ENCODE data around the gene TBRG4.

TBRG4 gene

GRCh38 chr7:45073031-45073785 lies 38.3 kb downstream of the TBRG4 start:
- no peak for DNase-seq

DNA sequence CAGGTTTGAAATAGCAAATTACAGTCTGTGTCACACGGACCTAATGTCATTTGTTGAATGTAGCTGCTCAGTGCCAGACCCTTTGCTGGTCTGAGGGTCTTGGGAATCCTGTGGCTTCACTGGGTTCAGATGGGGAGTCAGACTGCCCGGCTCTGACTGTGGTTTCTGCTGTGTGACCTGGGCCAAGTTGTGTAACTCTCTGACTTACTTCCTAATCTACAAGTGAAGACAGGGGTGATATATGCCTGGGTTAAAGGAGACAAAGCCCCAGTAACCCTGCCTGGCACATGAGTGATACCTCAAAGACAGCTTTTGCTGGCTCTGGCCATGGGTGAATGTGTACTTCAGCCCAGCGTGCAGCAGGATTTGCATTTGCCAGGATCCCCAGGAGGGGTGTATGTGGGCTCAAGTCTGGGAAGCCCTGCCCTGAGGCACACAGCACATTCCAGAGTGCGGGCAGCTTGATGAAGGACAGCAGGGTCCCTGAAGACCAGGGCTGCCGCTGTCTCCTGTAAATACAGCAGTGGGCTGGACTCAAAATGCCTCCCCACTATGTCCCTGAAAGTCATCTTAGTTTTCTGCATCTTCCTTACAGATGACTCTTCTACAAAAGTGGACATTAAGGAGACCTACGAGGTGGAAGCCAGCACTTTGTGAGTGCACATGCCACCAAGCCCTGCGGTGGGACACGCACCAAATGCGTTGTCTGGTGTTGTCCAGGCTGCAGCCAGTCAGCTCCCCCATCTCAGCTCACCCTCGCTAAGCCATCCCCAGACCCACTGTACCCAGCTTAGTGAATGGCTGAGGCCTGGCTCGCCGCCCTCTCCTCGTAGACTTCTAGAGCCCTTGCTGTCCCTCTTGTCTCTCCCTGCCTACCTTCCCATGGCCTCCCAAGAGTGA lies 39.1 kb downstream of the TBRG4 start:
- DNase-seq: no peak

DNA sequence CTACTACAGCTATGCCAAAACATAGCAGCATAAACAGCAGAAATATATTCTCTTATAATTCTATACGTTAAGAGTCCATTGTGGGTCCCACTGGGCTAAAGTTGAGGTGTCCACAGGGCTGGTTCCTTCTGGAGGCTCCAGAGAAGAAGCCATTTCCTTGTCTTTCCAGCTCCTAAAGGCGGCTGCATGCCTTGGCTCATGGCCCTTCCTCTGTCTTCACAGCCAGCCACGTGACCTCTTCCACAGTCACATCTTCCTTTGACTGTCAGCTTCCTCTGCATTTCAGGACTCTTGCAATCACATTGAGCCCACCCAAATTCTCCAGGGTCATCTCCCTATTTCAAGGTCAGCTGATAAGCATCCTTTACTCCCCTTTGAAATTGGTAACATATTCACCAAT lies 40.0 kb downstream of the TBRG4 start:
- DNase-seq: no peak

- DNase-seq: no peak
Measured at GRCh38 chr7:45070254-45070642, 41.2 kb downstream of the TBRG4 start.

- DNase-seq: no peak
Measured at GRCh38 chr7:45069444-45070253, 41.8 kb downstream of the TBRG4 start.

- no peak for DNase-seq
Measured at GRCh38 chr7:45068236-45069023, 43.1 kb downstream of the TBRG4 start.

- no peak for DNase-seq
Measured at GRCh38 chr7:45067582-45067981, 43.9 kb downstream of the TBRG4 start.

DNA sequence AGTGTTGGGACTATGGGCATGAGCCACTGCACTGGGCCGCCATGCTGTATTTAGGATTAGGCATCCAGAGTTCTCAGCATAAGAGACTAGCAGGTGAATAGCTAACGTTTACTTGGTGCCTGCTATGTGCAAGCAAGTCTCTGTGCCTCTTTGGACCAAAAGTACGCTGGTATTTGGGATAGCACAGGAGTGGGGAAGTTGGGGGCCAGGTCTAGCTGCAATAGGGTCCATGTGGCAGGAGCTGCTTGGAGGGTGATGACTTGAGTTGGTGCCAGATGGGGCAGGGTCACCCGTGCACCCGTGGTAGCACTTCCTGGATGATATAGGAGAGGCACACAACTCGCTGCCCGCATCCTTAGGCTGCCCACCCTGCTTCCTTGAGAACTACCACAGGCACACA lies 45.1 kb downstream of the TBRG4 start:
- DNase-seq: no peak

GRCh38 chr7:45065031-45065995 lies 46.2 kb downstream of the TBRG4 start:
- no peak for DNase-seq

GRCh38 chr7:45064047-45064725 lies 47.3 kb downstream of the TBRG4 start:
- DNase-seq: no peak

- no peak for DNase-seq
Measured at GRCh38 chr7:45061806-45062425, 49.6 kb downstream of the TBRG4 start.

GRCh38 chr7:45061352-45061751 lies 50.1 kb downstream of the TBRG4 start:
- no peak for DNase-seq

DNA sequence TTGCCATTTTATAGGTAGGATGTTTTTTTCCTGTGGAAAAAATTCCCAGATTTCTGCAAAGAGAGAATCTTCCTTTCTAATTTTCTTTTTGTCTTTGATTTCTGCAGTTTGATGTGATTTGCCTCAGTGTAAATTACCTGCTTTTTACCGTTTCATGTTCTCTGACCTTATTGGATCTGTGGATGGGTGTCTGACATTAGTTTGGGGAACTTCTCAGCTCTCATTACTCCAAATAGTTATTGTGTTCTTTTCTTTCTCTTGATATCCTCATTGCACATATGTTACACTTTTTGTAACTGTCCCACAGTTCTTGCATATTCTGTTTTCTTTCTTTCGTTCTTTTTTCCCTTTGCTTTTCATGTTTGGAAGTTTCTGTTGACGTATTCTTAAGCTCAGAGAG lies 51.2 kb downstream of the TBRG4 start:
- DNase-seq: no peak

DNA sequence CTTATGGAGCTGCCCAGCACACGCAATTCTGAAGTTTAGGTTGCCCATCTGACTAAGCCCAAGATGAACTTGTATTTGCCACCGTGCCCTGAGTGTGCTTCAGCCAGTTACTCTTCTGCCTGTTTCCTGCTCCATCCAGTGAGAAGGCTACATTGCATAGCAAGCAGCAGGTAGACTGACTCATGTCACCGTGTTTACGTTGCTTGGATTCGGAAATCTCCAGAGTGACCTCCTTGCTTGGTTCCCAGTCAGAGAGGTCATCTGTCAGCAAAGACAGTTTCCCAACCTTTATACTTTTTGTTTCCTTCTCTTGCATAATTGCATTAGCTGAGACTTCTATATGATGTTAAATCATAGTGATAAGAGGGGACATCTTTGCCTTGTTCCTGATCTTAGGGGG lies 53.6 kb downstream of the TBRG4 start:
- no peak for DNase-seq

GRCh38 chr7:45055594-45056219 lies 55.8 kb downstream of the TBRG4 start:
- DNase-seq: no peak

GRCh38 chr7:45055016-45055415 lies 56.5 kb downstream of the TBRG4 start:
- DNase-seq: no peak

- DNase-seq: no peak
Measured at GRCh38 chr7:45054442-45054841, 57.1 kb downstream of the TBRG4 start.

DNA sequence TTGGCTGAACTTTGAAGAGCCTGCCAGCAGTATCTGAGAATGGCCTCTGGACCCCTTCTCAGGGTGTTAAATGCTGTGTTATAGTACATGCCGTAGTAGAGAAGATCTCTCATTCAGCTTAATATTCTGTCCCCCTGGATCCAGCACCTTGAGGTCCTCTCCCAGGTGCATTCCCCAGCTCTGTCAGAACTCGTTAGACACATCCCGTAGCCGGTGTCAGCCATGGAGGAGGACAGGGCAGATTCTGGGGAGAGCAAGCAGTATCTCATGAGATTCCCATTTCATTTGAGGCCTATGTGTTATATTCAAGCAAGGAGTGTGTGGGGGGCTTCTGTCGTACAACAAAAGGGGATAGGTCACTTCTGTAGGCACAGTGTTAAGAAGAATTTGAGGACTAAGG lies 57.6 kb downstream of the TBRG4 start:
- DNase-seq: no peak

DNA sequence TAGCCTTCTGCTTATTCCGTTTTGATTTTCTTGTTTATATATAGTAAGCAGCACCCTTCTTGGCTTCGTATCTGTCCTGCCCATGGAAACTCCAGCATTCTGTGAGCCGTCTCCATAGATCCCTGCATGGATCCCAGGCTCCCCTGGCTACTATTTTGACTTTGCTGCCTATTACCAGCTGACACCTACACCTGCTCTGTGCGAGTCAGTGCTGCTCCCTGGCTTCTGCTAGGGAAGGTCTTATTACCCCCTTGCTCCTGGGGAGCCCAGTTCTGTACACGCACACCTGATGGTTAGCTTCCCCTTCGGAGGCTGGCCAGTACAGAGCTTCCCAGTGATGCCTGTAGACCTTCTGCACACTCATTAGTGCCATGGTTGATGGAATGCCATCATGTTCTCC lies 58.1 kb downstream of the TBRG4 start:
- DNase-seq: no peak

DNA sequence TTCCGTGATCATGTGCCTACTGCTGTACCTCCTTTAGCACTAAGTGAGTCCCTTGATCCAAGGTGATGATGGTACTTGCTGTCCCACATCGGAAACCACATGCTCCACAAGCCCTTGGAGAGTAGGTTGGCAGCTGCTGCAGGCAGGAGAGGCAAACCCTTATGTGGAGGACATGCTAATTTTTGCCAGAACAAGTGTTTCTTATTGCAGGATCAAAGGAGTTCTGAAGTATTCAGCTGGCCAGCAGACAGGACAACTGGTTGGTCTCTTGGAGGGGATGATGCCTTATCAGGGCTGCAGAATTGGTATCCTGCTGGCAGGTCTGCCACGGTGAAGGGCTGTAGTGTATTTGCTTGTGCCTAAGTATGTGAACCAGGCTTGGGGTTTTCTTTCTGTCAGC lies 59.5 kb downstream of the TBRG4 start:
- no peak for DNase-seq
